ENCODE data around the gene GATB.

Gene GATB

DNA sequence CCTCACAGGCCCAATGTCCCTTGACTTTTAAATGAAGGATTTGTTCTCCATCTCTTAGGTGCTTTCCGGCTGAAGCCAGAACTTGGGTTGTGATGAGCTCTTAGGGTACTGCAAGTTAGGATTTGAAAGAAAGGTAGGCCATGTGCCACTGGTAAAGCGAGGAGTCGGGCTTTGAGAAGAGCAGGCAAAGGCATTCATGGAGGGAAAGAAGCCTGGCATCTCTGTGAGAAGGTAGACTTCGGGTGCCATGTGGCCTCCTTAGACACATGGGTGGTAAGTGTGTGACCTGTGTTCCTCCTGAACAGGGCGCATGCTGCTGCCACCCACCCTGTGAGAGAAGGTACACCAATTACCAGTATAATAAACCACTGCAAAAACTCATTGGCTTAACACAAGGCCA is 102.9 kb downstream of the GATB start:
- POLR2A ChIA-PET, result no interaction called here
- CTCF ChIA-PET, result interaction anchor here (0.7 to 1.6 kb wide), 2 partner anchors 10 to 11 kb away, joined by 3 to 7 read pairs; no protein-coding TSS in a partner anchor
- no peak for DNase-seq (ENCODE audit: extremely low spot score)
- TF ChIP-seq, protein P1, sequence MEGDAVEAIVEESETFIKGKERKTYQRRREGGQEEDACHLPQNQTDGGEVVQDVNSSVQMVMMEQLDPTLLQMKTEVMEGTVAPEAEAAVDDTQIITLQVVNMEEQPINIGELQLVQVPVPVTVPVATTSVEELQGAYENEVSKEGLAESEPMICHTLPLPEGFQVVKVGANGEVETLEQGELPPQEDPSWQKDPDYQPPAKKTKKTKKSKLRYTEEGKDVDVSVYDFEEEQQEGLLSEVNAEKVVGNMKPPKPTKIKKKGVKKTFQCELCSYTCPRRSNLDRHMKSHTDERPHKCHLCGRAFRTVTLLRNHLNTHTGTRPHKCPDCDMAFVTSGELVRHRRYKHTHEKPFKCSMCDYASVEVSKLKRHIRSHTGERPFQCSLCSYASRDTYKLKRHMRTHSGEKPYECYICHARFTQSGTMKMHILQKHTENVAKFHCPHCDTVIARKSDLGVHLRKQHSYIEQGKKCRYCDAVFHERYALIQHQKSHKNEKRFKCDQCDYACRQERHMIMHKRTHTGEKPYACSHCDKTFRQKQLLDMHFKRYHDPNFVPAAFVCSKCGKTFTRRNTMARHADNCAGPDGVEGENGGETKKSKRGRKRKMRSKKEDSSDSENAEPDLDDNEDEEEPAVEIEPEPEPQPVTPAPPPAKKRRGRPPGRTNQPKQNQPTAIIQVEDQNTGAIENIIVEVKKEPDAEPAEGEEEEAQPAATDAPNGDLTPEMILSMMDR (IDR thresholded peaks at IDR 0.05; ENCODE audit: control extremely low read depth, extremely low read depth, low read depth, missing control alignments), result no peak

DNA sequence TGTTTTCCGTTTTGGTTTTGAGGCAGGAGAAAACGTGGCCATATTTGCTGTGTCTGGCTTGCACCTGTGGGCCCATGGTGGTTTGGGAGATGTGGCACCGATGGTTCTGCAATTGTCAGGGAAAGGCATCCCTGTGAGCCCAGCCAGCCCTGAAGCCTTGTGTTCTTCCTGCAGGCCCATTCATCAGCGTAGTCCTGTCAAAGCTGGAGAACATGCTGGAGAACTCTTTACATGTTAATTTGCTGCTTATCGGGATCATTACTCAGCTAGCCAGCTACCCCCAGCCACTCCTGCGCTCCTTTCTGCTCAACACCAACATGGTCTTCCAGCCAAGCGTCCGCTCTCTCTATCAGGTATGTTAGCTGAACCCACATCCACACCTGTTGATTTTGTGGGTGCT is 104.7 kb downstream of the GATB start:
- ChIA-PET CTCF (no interaction called here), POLR2A (no interaction called here)
- DNase-seq (ENCODE audit: extremely low spot score), result no peak
- TF ChIP-seq, protein P1 (IDR thresholded peaks at IDR 0.05; ENCODE audit: control extremely low read depth, extremely low read depth, low read depth, missing control alignments), result no peak

DNA sequence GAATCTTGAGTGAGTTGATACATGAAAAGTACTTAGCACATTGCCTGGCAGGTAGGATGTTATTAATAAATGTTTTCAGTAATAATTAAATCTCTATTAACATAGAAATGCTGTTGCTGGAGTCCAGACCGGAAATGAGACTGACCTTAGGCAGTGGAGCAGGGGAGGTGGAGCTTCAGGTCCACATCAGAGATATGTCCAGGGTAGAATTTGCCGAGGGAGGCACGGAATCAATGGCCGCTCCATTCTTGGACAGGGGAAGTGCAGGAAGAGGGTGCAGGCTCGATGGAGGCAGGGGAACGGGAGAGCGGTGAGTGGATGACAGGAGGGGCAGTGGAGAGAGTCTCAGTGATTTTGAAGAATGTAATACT is 107.3 kb downstream of the GATB start:
- no peak for DNase-seq (ENCODE audit: extremely low spot score)
- POLR2A ChIA-PET, result no interaction called here
- TF ChIP-seq, protein P1 (IDR thresholded peaks at IDR 0.05; ENCODE audit: control extremely low read depth, extremely low read depth, low read depth, missing control alignments), result no peak

DNA sequence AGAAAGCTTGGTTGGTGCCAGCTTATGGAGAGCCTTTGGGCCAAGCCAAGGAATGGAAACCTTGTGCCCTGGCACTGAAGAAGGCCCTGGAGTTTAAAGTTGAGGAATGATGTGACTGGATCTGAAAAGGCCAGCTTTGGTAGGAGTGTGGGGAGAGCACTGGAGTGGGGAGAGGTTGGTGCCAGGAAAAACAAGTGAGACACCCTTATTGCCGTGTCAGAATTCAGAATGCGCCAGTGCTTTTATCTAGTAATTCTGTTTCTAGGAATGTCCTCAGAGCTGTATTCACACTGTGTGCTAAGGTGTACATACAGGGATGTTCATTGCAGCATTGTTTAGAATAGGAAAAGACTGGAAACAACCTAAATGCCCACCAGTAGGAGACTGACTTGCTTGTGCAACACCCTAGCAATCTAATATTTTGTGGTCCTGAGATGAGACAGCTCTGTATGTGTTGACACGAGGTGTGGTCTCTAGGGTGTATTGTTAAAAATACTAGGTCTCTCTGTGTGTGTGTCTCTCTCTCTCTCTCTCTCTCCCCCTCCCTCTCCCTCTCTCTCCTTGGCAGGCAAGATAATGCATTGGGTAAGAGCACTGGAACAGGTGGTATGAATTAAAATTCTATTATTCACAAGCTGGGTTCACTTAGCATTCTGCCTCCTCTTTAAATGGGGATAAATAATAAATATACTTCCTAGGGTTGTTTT is 107.8 kb downstream of the GATB start:
- ChIA-PET CTCF (interaction anchor here (0.8 to 1.4 kb wide), 3 partner anchors 11 to 14 kb away, joined by 3 read pairs; no protein-coding TSS in a partner anchor), POLR2A (no interaction called here)
- TF ChIP-seq, protein P1 (IDR thresholded peaks at IDR 0.05; ENCODE audit: control extremely low read depth, extremely low read depth, low read depth, missing control alignments), result no peak
- no peak for DNase-seq (ENCODE audit: extremely low spot score)

More for the DNA sequence above, 107.3 kb downstream of the GATB start:
- CTCF ChIA-PET, result interaction anchor here (1.4 kb wide), 1 partner anchor 11 kb away, joined by 3 read pairs; no protein-coding TSS in a partner anchor

DNA sequence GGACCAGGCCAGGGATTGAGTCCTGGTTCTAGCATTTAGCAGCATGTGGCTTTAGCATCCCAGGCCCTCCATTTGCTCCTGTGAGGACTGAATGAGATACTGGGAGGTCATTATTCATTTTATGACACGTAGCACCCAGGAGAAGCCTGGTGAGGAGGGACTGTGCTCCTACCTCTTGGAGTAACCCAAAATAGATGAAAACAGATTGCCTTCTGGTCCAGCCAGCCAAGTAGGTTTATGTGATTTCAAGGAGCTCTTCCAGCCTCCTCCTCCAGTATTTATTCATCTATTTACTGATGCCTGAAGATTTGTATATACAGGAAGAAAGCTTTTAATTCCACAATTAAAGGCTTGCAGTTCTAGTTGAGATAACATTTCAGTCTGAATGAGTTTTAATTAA is 109.3 kb downstream of the GATB start:
- POLR2A ChIA-PET, result no interaction called here

DNA sequence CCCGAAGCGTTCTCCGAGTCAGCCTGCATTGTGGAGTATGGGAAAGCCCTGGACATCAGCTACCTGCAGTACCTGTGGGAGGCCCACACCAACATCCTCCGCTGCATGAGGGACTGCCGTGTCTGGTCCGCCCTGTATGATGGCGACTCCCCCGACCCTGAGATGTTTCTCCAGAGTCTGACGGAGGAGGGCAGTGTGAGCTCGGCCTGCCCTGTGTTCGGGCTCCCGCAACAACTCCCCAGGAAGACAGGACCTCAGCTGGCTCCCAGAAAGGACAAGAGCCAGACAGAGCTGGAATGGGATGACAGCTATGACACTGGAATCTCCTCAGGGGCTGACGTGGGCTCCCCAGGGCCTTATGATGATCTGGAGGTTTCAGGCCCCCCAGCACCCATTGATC is 111.3 kb downstream of the GATB start:
- CTCF ChIA-PET, result interaction anchor here (1.6 to 4.0 kb wide), 3 partner anchors 9 to 14 kb away, joined by 5 to 23 read pairs (median 13); no protein-coding TSS in a partner anchor
- POLR2A ChIA-PET, result no interaction called here
- no peak for DNase-seq (ENCODE audit: extremely low spot score)
- TF ChIP-seq, protein P1 (IDR thresholded peaks at IDR 0.05; ENCODE audit: control extremely low read depth, extremely low read depth, low read depth, missing control alignments), result no peak

More for the DNA sequence above, 109.3 kb downstream of the GATB start:
- TF ChIP-seq, protein P1 (IDR thresholded peaks at IDR 0.05; ENCODE audit: control extremely low read depth, extremely low read depth, low read depth, missing control alignments), result no peak
- DNase-seq (ENCODE audit: extremely low spot score), result no peak
- CTCF ChIA-PET, result interaction anchor here (1.2 to 4.0 kb wide), 3 partner anchors 9 to 12 kb away, joined by 4 to 23 read pairs (median 13); no protein-coding TSS in a partner anchor
